Retinal pigment epithelial cell (primary cell): ENCODE results near the gene C7.
A peak's percentile ranks its signal among the peaks of the same experiment; 100 is the strongest.
"Not testable (repeated sequence)": the region's sequence is repeated elsewhere in the genome, so short reads cannot be mapped to it uniquely, and the experiment has no call there.

ENCODE experiments used
- DNase-seq: peaks from one replicate; pipeline ENCODE4 v3.0.0-alpha.2; 2010; ENCODE audit warnings: low read depth
- H3K4me3 ChIP-seq: 2 replicates; pipeline ENCODE4 v1.5.1; 2011; ENCODE audit warnings: mild to moderate bottlenecking, low read length, control low read depth, moderate library complexity
- TF ChIP-seq, protein P1 (sequence below): conservative IDR thresholded peaks from 2 replicates; pipeline ENCODE4 v1.5.1; 2011; ENCODE audit warnings: low read depth, low read length, control low read depth, inconsistent platforms

The C7 gene

DNA sequence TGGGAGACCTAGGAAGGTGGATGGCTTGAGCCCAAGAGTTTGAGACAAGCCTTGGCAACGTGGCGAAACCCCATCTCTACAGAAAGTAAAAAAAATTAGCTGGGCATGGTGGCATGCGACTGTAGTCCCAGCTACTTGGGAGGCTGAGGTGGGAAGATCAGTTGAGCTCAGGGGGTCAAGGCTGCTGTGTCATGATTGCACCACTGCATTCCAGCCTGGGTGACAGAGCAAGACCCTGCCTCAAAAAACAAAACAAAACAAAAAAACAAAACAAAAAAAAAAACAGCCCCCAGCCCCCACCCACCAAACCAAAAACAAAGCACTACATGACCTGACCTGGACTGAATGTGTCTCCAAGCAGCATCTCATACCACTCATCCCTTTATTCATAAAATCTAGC, 33.3 kb upstream of the C7 start:
- TF ChIP-seq, protein P1, sequence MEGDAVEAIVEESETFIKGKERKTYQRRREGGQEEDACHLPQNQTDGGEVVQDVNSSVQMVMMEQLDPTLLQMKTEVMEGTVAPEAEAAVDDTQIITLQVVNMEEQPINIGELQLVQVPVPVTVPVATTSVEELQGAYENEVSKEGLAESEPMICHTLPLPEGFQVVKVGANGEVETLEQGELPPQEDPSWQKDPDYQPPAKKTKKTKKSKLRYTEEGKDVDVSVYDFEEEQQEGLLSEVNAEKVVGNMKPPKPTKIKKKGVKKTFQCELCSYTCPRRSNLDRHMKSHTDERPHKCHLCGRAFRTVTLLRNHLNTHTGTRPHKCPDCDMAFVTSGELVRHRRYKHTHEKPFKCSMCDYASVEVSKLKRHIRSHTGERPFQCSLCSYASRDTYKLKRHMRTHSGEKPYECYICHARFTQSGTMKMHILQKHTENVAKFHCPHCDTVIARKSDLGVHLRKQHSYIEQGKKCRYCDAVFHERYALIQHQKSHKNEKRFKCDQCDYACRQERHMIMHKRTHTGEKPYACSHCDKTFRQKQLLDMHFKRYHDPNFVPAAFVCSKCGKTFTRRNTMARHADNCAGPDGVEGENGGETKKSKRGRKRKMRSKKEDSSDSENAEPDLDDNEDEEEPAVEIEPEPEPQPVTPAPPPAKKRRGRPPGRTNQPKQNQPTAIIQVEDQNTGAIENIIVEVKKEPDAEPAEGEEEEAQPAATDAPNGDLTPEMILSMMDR = no peak
- DNase-seq = no peak
- no peak overlapping the region for H3K4me3 ChIP-seq

DNA sequence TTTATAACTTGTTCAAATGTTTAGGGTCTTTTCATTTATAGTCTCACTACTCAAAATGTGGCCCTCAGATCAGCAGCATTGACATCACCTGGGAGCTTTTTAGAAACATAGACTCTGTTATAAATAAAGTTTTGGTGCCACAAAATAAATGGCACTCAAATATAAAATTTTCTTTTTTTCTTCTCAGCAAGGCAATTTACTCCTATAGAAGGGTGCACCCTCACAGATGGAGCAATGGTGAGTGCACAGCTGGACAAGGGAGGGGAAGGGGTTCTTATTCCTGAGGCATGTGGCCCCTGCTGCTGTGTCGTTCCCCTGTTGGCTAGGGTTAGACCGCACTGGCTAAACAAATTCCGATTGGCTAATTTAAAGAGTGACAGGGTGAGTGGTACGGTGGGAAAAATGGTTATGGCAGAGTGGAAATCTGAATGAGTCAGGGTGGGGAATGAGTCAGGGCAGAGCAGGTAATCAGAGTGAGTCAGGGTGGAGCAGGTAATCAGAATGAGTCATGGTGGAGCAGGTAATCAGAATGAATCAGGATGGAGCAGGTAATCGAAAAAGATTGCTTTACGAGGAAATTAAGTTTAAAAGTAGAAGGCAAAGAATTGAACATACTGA, 31.8 kb upstream of the C7 start:
- no peak overlapping the region for H3K4me3 ChIP-seq
- DNase-seq = no peak
- TF ChIP-seq, protein P1 = no peak

DNA sequence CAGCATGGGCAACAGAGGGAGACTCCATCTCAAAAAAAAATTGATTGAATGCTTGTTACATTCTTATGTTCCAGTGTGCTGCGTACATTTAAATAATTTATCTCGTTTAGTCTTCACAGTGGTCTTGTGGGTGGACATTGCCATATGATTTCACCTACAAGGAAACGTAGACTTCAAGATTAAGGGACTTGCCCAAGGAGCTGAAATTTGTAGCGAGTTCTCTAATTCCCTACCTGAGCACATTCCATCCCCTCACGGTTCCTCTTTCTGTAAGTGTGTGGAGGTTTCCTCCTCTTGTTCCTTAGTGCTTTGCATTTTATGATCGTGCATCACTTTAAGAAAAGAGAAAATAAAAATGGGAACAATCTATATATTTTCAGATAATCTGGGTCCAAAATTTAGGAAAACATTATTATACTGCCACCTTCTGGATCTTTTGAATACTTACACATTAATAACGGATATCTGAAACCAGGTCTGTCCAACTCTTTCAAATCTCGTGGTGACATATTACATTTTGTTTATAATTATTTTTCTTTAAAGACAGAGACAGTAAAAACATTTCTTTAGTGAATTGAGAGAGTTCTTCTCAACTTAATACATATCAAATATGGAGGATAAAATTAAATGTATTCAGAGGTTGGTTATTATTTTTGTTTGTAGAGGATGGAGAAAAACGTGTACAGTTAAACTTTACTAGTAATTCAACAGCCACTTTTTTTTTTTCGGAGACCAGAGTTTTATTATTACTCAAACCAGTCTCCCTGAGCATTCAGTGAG, 29.9 kb upstream of the C7 start:
- H3K4me3 ChIP-seq = no peak overlapping the region
- TF ChIP-seq, protein P1 = peak; percentile 41
- DNase-seq = no peak

DNA sequence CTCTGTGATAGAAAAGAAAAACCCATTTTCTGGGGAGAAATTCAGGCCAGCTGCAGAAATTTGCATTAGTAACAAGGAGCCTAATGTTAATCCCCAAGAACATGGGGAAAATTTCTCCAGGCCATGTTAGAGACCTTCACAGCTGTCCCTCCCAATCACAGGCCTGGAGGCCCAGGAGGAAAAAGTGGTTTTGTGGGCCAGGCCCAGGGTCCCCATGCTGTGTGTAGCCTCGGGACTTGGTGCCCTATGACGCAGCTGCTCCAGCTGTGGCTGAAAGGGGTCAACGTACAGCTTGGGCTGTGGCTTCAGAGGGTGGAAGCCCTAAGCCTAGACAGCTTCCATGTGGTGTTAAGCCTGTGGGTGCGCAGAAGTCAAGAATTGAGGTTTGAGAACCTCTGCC, 27.0 kb upstream of the C7 start:
- TF ChIP-seq, protein P1 = no peak
- no peak overlapping the region for H3K4me3 ChIP-seq
- no peak for DNase-seq

DNA sequence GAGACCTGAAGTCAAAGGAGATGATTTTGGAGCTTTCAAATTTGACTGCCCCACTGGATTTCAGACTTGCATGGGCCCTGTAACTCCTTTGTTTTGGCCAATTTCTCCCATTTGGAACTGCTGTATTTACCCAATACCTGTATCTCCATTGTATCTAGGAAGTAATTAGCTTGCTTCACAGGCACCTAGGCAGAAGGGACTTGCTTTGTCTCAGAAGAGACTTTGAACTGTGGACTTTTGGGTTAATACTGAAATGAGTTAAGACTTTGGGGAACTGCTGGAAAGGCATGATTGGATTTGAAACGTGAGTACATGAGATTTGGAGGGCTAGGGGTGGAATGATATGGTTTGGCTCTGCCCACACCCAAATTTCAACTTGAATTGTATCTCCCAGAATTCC, 26.2 kb upstream of the C7 start:
- H3K4me3 ChIP-seq = not testable (repeated sequence)

DNA sequence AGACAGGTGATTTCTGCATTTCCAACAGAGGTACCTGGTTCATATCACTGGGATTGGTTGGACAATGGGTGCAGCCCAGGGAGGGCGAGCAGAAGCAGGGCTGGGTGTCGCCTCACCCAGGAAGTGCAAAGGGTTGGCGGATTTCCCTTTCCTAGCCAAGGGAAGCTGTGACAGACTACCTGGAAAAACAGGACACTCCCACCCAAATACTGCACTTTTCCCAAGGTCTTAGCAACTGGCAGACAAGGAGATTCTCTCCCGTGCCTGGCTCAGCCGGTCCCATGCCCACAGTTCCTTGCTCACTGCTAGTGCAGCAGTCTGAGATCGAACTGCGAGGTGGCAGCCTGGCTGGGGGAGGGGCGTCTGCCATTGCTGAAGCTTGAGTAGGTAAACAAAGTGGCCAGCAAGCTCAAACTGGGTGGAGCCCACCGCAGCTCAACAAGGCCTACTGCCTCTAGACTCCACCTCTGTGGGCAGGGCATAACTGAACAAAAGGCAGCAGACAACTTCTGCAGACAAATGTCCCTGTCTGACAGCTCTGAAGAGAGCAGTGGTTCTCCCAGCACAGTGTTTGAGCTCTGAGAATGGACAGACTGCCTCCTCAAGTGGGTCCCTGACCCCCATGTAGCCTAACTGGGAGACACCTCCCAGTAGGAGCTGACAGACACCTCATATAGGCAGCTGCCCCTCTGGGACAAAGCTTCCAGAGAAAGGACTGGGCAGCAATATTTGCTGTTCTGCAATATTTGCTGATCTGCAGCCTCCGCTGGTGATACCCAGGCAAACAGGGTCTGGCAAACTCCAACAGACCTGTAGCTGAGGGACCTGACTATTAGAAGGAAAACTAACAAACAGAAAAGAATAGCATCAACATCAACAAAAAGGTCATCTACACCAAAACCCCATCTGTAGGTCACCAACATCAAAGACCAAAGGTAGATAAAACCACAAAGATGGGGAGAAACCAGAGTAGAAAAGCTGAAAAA, 13.6 kb upstream of the C7 start:
- not testable (repeated sequence) for DNase-seq, H3K4me3 ChIP-seq

More for the DNA sequence above, 26.2 kb upstream of the C7 start:
- not testable (repeated sequence) for DNase-seq

DNA sequence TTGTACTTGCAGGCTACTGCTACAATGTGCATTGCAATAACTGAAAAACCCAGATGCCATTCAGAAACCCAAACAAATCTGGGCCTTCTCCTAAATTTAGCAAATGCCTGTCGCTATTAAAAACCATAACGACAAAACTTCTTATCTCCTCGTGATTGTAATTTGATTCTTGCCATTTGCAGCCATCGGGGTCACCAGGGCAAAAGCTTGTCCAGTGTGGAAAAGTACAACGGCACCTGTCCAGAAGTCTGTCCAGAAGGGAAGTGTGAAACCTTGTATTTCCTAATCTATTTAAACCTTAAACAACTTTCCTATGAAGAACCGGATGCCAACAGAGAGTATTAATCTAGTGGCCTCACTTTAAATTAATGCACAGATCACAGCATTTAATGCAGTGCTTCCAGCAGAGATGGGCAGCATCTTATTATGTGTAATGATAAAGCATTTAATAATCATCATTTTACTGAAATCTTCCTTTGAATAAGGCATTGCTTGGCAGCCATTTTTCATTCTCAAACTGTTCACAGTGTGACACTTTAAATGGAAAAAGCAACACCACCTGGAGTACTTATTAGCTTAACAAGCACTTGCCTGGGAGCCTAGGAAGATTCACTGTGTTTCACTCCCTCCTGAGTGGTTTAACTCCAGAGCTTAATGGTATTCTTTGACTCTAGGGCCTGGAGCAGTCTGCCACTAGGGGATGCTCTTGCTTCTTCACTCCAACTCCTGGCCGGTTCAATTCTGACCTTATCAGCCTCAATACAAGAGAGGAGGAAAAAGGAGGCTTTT, 4.9 kb upstream of the C7 start:
- H3K4me3 ChIP-seq = no peak overlapping the region
- TF ChIP-seq, protein P1 = peak; percentile 100
- DNase-seq = peak; percentile 26
